ENCODE measurements around the gene CEP63.

DNA sequence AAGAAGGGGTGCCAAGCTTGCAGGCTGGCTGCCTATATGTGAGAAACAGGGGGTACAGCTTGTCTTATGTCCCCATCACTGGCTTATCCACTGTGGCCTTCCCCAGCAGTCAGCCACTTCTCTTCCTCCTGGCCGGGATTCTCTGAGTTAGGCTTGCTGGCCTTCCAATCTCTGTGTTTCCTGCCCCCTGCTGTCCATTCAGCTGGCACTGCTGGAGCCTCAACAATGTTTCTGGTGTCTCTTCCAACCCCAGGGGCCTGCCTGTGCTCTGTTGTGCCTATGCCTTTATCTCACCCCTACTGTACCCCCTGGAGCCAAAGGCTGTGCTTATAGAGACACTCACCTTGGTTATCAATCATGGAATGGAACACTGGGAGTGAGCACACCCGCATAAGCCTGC is 36.6 kb upstream of the CEP63 start:
- TF ChIP-seq, protein P1, sequence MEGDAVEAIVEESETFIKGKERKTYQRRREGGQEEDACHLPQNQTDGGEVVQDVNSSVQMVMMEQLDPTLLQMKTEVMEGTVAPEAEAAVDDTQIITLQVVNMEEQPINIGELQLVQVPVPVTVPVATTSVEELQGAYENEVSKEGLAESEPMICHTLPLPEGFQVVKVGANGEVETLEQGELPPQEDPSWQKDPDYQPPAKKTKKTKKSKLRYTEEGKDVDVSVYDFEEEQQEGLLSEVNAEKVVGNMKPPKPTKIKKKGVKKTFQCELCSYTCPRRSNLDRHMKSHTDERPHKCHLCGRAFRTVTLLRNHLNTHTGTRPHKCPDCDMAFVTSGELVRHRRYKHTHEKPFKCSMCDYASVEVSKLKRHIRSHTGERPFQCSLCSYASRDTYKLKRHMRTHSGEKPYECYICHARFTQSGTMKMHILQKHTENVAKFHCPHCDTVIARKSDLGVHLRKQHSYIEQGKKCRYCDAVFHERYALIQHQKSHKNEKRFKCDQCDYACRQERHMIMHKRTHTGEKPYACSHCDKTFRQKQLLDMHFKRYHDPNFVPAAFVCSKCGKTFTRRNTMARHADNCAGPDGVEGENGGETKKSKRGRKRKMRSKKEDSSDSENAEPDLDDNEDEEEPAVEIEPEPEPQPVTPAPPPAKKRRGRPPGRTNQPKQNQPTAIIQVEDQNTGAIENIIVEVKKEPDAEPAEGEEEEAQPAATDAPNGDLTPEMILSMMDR (IDR thresholded peaks at IDR 0.05): peak in 5 of 6 experiments; percentile 33 to 65 (median 51)
- TF ChIP-seq POLR2A (IDR thresholded peaks at IDR 0.05): no peak
